IMR-90 (cell line): Measurements from ENCODE around the gene UNC93B1. TPM values are rescaled to one million over a fixed set of nuclear protein-coding genes. Genes with fewer than 3 reads are reported as not detected.

Experiments used
- ATAC-seq: fragments of 200-7000 bp; cut with Tn5 transposase; 2 replicates; pipeline ENCODE4 v1.9.1; 2020; ENCODE audit warnings: low read depth, mild to moderate bottlenecking, moderate library complexity
- BruUV-seq: library from RNA; stranded (reverse); fragments of 400-500 nt; replicated peaks from 2 replicates; lab custom pipeline; 2021; lab: Mats Ljungman, UMichigan
- CTCF ChIA-PET: fragments of 300-600 bp; formaldehyde crosslinking; extraction: SDS; loops from one replicate; lab custom pipeline; 2021; ENCODE audit warnings: antibody characterized with exemption; lab: Yijun Ruan, JAX
- POLR2A ChIA-PET: fragments of 300-600 bp; sonication (Branson Sonifier 250); formaldehyde crosslinking; loops from one replicate; lab custom pipeline; 2022; ENCODE audit warnings: antibody characterized with exemption; ENCODE audit not compliant: unreplicated experiment; lab: Charles Lee
- DNase-seq: peaks from one replicate; pipeline ENCODE4 v3.0.0; 2013
- H2AFZ ChIP-seq: replicated peaks from 2 replicates; pipeline ENCODE3; 2013; ENCODE audit warnings: low read length, mild to moderate bottlenecking; ENCODE audit not compliant: poor library complexity
- H2AK5ac ChIP-seq: 2 replicates; pipeline ENCODE4 v1.6.1; 2013; ENCODE audit warnings: low read depth, low read length, inconsistent platforms
- H2AK9ac ChIP-seq: replicated peaks from 2 replicates; pipeline ENCODE3; 2013; ENCODE audit warnings: mild to moderate bottlenecking, low read depth, low read length, moderate library complexity; ENCODE audit not compliant: poor library complexity
- H2BK120ac ChIP-seq: 2 replicates; pipeline ENCODE4 v1.6.1; 2013; ENCODE audit warnings: low read depth, low read length, inconsistent platforms
- H2BK15ac ChIP-seq: 3 replicates; pipeline ENCODE4 v1.6.1; 2013; ENCODE audit warnings: low read depth, low read length, inconsistent platforms
- H2BK20ac ChIP-seq: 2 replicates; pipeline ENCODE4 v1.6.1; 2013; ENCODE audit warnings: low read depth, mild to moderate bottlenecking, inconsistent platforms, low read length, moderate library complexity
- H2BK5ac ChIP-seq: 2 replicates; pipeline ENCODE4 v1.6.1; 2013; ENCODE audit warnings: mild to moderate bottlenecking, low read depth, low read length, inconsistent platforms; ENCODE audit not compliant: poor library complexity, severe bottlenecking
- H3K14ac ChIP-seq: replicated peaks from 2 replicates; pipeline ENCODE4 v1.6.1; 2013; ENCODE audit warnings: low read depth, low read length, inconsistent platforms
- H3K18ac ChIP-seq: 2 replicates; pipeline ENCODE4 v1.6.1; 2013; ENCODE audit warnings: low read depth, low read length, control low read depth
- H3K23ac ChIP-seq: 2 replicates; pipeline ENCODE4 v1.6.1; 2013; ENCODE audit warnings: low read depth, low read length, inconsistent platforms
- H3K27ac ChIP-seq: 2 replicates; pipeline ENCODE4 v1.5.1; 2013; ENCODE audit warnings: mild to moderate bottlenecking, control low read depth, low read length; ENCODE audit not compliant: insufficient read depth
- H3K27me3 ChIP-seq: 2 replicates; pipeline ENCODE4 v1.6.1; 2013; ENCODE audit warnings: low read length; ENCODE audit not compliant: control insufficient read depth, insufficient read depth
- H3K36me3 ChIP-seq: 2 replicates; pipeline ENCODE4 v1.6.1; 2013; ENCODE audit warnings: low read length, mixed read lengths; ENCODE audit not compliant: control insufficient read depth, insufficient read depth
- H3K4ac ChIP-seq: 2 replicates; pipeline ENCODE4 v1.6.1; 2013; ENCODE audit warnings: low read depth, low read length, inconsistent platforms
- H3K4me1 ChIP-seq: 2 replicates; pipeline ENCODE4 v1.6.1; 2013; ENCODE audit warnings: low read length, mixed read lengths; ENCODE audit not compliant: control insufficient read depth, insufficient read depth
- H3K4me2 ChIP-seq: 2 replicates; pipeline ENCODE4 v1.6.1; 2013; ENCODE audit warnings: low read depth, mild to moderate bottlenecking, control low read depth, low read length, moderate library complexity
- H3K4me3 ChIP-seq: 2 replicates; pipeline ENCODE4 v1.5.1; 2013; ENCODE audit warnings: low read depth, mild to moderate bottlenecking, control low read depth, low read length, moderate library complexity; ENCODE audit not compliant: insufficient read depth
- H3K56ac ChIP-seq: 2 replicates; pipeline ENCODE4 v1.6.1; 2013; ENCODE audit warnings: low read length, inconsistent platforms; ENCODE audit not compliant: insufficient read depth; ENCODE audit errors: extremely low read depth
- H3K79me1 ChIP-seq, 2 experiments: 2 replicates each; pipeline ENCODE4 v1.6.1; 2013; ENCODE audit warnings: low read length in 2 of 2, inconsistent platforms in 1 of 2, low read depth in 1 of 2
- H3K9ac ChIP-seq: 2 replicates; pipeline ENCODE4 v1.6.1; 2013; ENCODE audit warnings: low read depth, low read length, control low read depth
- H3K9me1 ChIP-seq: 2 replicates; pipeline ENCODE4 v1.6.1; 2013; ENCODE audit warnings: low read length, inconsistent platforms; ENCODE audit not compliant: insufficient read depth
- H3K9me3 ChIP-seq: 2 replicates; pipeline ENCODE4 v1.6.1; 2013; ENCODE audit warnings: low read length; ENCODE audit not compliant: control insufficient read depth, insufficient read depth
- H4K20me1 ChIP-seq: 2 replicates; pipeline ENCODE4 v1.6.1; 2013; ENCODE audit warnings: low read length, inconsistent platforms; ENCODE audit not compliant: insufficient read depth
- H4K5ac ChIP-seq: 2 replicates; pipeline ENCODE4 v1.6.1; 2013; ENCODE audit warnings: mild to moderate bottlenecking, low read depth, low read length, control low read depth
- H4K8ac ChIP-seq, 2 experiments: 2 replicates each; pipeline ENCODE4 v1.6.1; 2013; ENCODE audit warnings: low read depth in 2 of 2, low read length in 2 of 2, control low read depth in 1 of 2, inconsistent platforms in 1 of 2
- H4K91ac ChIP-seq: 2 replicates; pipeline ENCODE4 v1.6.1; 2013; ENCODE audit warnings: low read depth, low read length, inconsistent platforms; ENCODE audit not compliant: insufficient read depth
- MAFK ChIP-seq: IDR thresholded peaks from 2 replicates; pipeline ENCODE4 v1.6.1; 2012; ENCODE audit warnings: low read depth, low read length, improper control_type of control experiment
- RFX5 ChIP-seq: IDR thresholded peaks from 2 replicates; pipeline ENCODE4 v1.8.0; 2012; ENCODE audit warnings: low read depth, mild to moderate bottlenecking, low read length, moderate library complexity
- SMC3 ChIP-seq: fragments of 150-350 bp; IDR thresholded peaks from 2 replicates; pipeline ENCODE4 v1.6.1; 2016; ENCODE audit warnings: low read depth, mild to moderate bottlenecking, antibody characterized with exemption, low read length, moderate library complexity
- whole genome bisulfite sequencing, 2 experiments: methylation state at CpG; one replicate each; pipeline versions ENCODE4 v1.1.5 to v1.1.7; 2013; ENCODE audit warnings: missing lambda C conversion rate in 2 of 2; ENCODE audit not compliant: insufficient read length in 1 of 2; ENCODE audit errors: extremely low coverage in 2 of 2; 5-methylcytosine and 5-hydroxymethylcytosine counted together
- dilution Hi-C: fragments of 300-500 bp; cut with HindIII; formaldehyde crosslinking; loops from one replicate; pipeline ENCODE4 v1.14.3; 2018; ENCODE audit warnings: low sequenced_read_pairs; ENCODE audit not compliant: unreplicated experiment
- in situ Hi-C: fragments of 300-500 bp; cut with MboI; formaldehyde crosslinking; loops from 3 replicates; pipeline ENCODE4 v1.14.3; 2019; ENCODE audit warnings: low sequenced_read_pairs, inconsistent platforms, mixed read lengths
- intact Hi-C: fragments of 100-400 bp; cut with micrococcal nuclease; formaldehyde crosslinking; loops from 2 replicates; pipeline ENCODE4 v1.10.0; 2022
- polyA plus RNA-seq, 3 experiments: library from polyadenylated mRNA; depleted of rRNA; stranded (reverse); fragments of >200 nt; gene quantifications; 2 replicates each; pipeline ENCODE4 v1.2.3, GENCODE V29; 2012; ENCODE audit warnings: low replicate concordance in 1 of 3
- total RNA-seq: library from RNA; depleted of rRNA; stranded (reverse); fragments of >200 nt; gene quantifications from 2 replicates; pipeline ENCODE4 v1.2.3, GENCODE V29; 2012
- TF ChIP-seq, protein P1 (sequence below): fragments of 150-350 bp; IDR thresholded peaks from 2 replicates; pipeline ENCODE4 v1.6.1; 2017; ENCODE audit warnings: mild to moderate bottlenecking, antibody characterized with exemption, low read length, low read depth

The UNC93B1 gene
- total and polyA plus RNA-seq, 2 of the 4 experiments (the other 2 are of a cell fraction): 10.9 to 19.2 TPM

DNA sequence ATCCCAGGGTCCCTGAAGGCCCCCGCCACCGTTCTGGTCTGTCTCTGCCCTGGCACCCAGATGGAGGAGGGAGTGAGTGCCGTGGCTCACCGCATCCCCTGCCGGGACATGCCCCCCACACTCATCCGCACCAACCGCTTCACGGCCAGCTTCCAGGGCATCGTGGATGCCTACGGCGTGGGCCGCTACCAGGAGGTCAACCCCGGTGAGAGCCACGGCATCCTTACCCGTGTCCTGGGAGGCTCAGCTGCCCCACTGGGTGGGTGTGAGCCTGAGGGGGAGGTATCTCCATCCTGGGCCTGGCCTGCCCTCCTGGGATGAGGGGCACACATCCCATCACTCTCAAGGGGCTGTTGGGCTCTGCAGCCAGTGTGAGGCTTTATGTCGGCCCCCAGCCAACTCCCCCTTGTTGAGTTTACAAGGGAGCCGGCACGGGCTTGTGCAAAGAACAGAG, 41.0 kb upstream of the UNC93B1 start:
- Histone ChIP-seq H2AFZ (no peak overlapping the region), H3K4ac (no peak overlapping the region), H2BK5ac (no peak overlapping the region), H2BK120ac (no peak overlapping the region), H4K5ac (no peak overlapping the region), H4K20me1 (no peaks in the 10 kb centered on the region; the same call in none of the 2 replicates), H3K18ac (no peak overlapping the region), H3K27ac (no peak overlapping the region), H2BK15ac (no peak overlapping the region), H3K4me1 (peaks cover 12% of the 10 kb centered on the region), H4K8ac (no peak overlapping the region), H2BK20ac (no peak overlapping the region), H2AK5ac (no peak overlapping the region), H3K27me3 (no peaks in the 10 kb centered on the region), H3K79me1 (peaks cover 0 to 37% of the 10 kb centered on the region in 2 experiments; a peak in 3 of 4 replicates), H3K9me3 (no peaks in the 10 kb centered on the region), H4K91ac (no peak overlapping the region), H3K36me3 (peaks cover 50% of the 10 kb centered on the region), H3K4me2 (no peak overlapping the region), H3K9me1 (no peaks in the 10 kb centered on the region), H2AK9ac (no peak overlapping the region), H3K14ac (no peak overlapping the region), H3K56ac (no peak overlapping the region), H3K9ac (no peak overlapping the region), H3K23ac (no peak overlapping the region), H3K4me3 (no peak overlapping the region)
- 100% methylated on average over 2 of the region's 18 CpGs; no CpG with 5 or more reads in 1 of the 2 experiments for WGBS, 2 experiments
- POLR2A ChIA-PET: interaction anchor here (0.6 kb wide), 1 partner anchor 48 kb away, joined by 3 read pairs; no protein-coding TSS in a partner anchor
- CTCF ChIA-PET: no interaction called here
- in situ Hi-C loops: no loop called here
- dilution Hi-C loops: no loop called here
- TF ChIP-seq, protein P1, sequence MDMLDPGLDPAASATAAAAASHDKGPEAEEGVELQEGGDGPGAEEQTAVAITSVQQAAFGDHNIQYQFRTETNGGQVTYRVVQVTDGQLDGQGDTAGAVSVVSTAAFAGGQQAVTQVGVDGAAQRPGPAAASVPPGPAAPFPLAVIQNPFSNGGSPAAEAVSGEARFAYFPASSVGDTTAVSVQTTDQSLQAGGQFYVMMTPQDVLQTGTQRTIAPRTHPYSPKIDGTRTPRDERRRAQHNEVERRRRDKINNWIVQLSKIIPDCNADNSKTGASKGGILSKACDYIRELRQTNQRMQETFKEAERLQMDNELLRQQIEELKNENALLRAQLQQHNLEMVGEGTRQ: no peak
- no peak for TF ChIP-seq SMC3
- no peak for TF ChIP-seq MAFK
- no peak for TF ChIP-seq RFX5
- intact Hi-C loops: no loop called here
- DNase-seq (no peak), ATAC-seq (no peak)
- no TSS peak for BruUV-seq
